K562 (cell line): Measurements from ENCODE around the gene CRY2. TPM values are rescaled to one million over a fixed set of nuclear protein-coding genes. Genes with fewer than 3 reads are reported as not detected.

ENCODE experiments used
- ATAC-seq: fragments of 200-7000 bp; cut with Tn5 transposase; 3 replicates; pipeline ENCODE4 v1.9.1; 2020; ENCODE audit warnings: moderate library complexity
- BruUV-seq: library from RNA; stranded (reverse); fragments of 400-500 nt; replicated peaks from 2 replicates; lab custom pipeline; 2021; lab: Mats Ljungman, UMichigan
- CTCF ChIA-PET: fragments of 300-600 bp; formaldehyde crosslinking; extraction: SDS; loops from one replicate; lab custom pipeline; 2021; ENCODE audit warnings: low intra/inter-chr PET ratio; lab: Yijun Ruan, JAX
- POLR2A ChIA-PET: fragments of 300-600, 350-650 bp; sonication (Branson Sonifier 250); formaldehyde crosslinking; extraction: SDS; loops from one replicate; lab custom pipeline; 2021; ENCODE audit warnings: antibody characterized with exemption, inconsistent platforms; lab: Yijun Ruan, JAX
- DNase-seq, 4 experiments: peaks; one replicate each; pipeline versions ENCODE4 v3.0.0 to v3.0.0-alpha.2; 2011 to 2018; ENCODE audit warnings: low spot score in 3 of 4, mixed read lengths in 3 of 4; ENCODE audit errors: extremely low read depth in 1 of 4
- FAIRE-seq: peaks from 2 replicates; lab custom pipeline; 2011; peaks lifted over from hg19 to GRCh38; lab: Jason Lieb, UNC
- H2AFZ ChIP-seq: 2 replicates; pipeline ENCODE4 v1.6.0; 2011; ENCODE audit warnings: low read depth, low read length, control low read depth, inconsistent platforms
- H3K27ac ChIP-seq: fragments of 200-600 bp; 3 replicates; pipeline ENCODE4 v1.8.0; 2011; ENCODE audit warnings: low read depth, mild to moderate bottlenecking, control low read depth, inconsistent platforms, low read length, moderate library complexity, mixed read lengths; ENCODE audit errors: extremely low read depth
- H3K27me3 ChIP-seq, 2 experiments: fragments of 300-600 bp in 1 of 2; 2 replicates in 1 of 2; 3 replicates in 1 of 2; pipeline versions ENCODE4 v1.6.0 to v1.8.0; 2011; ENCODE audit warnings: inconsistent platforms in 2 of 2, low read length in 2 of 2, mild to moderate bottlenecking in 1 of 2, mixed read lengths in 1 of 2, moderate library complexity in 1 of 2; ENCODE audit not compliant: control insufficient read depth in 2 of 2, insufficient read depth in 2 of 2
- H3K36me3 ChIP-seq: fragments of 300-600 bp; 3 replicates; pipeline ENCODE4 v1.8.0; 2011; ENCODE audit warnings: mild to moderate bottlenecking, low read length, inconsistent platforms; ENCODE audit not compliant: control insufficient read depth, insufficient read depth
- H3K4me1 ChIP-seq, 2 experiments: fragments of 200-600 bp in 1 of 2; replicated peaks in 1 of 2; 2 replicates in 1 of 2; 3 replicates in 1 of 2; pipeline versions ENCODE4 v1.5.1 to v1.8.0; 2011; ENCODE audit warnings: inconsistent platforms in 2 of 2, low read length in 2 of 2, mild to moderate bottlenecking in 1 of 2, mixed read lengths in 1 of 2, moderate library complexity in 1 of 2; ENCODE audit not compliant: control insufficient read depth in 2 of 2, insufficient read depth in 2 of 2
- H3K4me2 ChIP-seq: 2 replicates; pipeline ENCODE4 v1.6.1; 2011; ENCODE audit warnings: low read length, control low read depth, inconsistent platforms, mixed read lengths; ENCODE audit not compliant: insufficient read depth
- H3K4me3 ChIP-seq: fragments of 200-600 bp; sonication (generic), shearing (Covaris generic); 2 replicates; pipeline ENCODE4 v1.5.1; 2016; ENCODE audit warnings: control low read depth, inconsistent platforms
- H3K79me2 ChIP-seq: fragments of 200-600 bp; 3 replicates; pipeline ENCODE4 v1.8.0; 2011; ENCODE audit warnings: low read length, inconsistent platforms; ENCODE audit not compliant: control insufficient read depth, insufficient read depth
- H3K9ac ChIP-seq, 2 experiments: 2 replicates each; pipeline versions ENCODE4 v1.6.0 to v1.6.1; 2011; ENCODE audit warnings: low read depth in 2 of 2, low read length in 2 of 2, control low read depth in 1 of 2, inconsistent platforms in 1 of 2, mild to moderate bottlenecking in 1 of 2, mixed read lengths in 1 of 2; ENCODE audit not compliant: insufficient read depth in 1 of 2
- H3K9me1 ChIP-seq: one replicate; pipeline ENCODE4 v1.6.0; 2011; ENCODE audit warnings: inconsistent platforms, mild to moderate bottlenecking, low read length, moderate library complexity; ENCODE audit not compliant: control insufficient read depth, insufficient read depth
- H3K9me3 ChIP-seq: replicated peaks from 2 replicates; pipeline ENCODE4 v1.5.1; 2011; ENCODE audit warnings: low read depth, low read length, inconsistent platforms; ENCODE audit not compliant: control insufficient read depth, insufficient read depth
- H4K20me1 ChIP-seq: replicated peaks from 2 replicates; pipeline ENCODE4 v1.6.1; 2011; ENCODE audit warnings: low read length, inconsistent platforms, mixed read lengths; ENCODE audit not compliant: control insufficient read depth, insufficient read depth
- BRF2 ChIP-seq: IDR thresholded peaks from 3 replicates; pipeline ENCODE4 v1.6.1; 2011; ENCODE audit warnings: borderline replicate concordance, mild to moderate bottlenecking; ENCODE audit not compliant: insufficient read length, insufficient read depth
- E2F4 ChIP-seq: sonication (generic); formaldehyde crosslinking; IDR thresholded peaks from 2 replicates; pipeline ENCODE4 v1.8.0; 2022; ENCODE audit warnings: mild to moderate bottlenecking, low read depth, missing genetic modification reagents
- ESRRB ChIP-seq: fragments of 250-450 bp; sonication (Bioruptor Pico); IDR thresholded peaks from 2 replicates; pipeline ENCODE4 v1.5.0; 2020; ENCODE audit warnings: mild to moderate bottlenecking, moderate library complexity, borderline replicate concordance
- GTF2F1 ChIP-seq: IDR thresholded peaks from 2 replicates; pipeline ENCODE4 v1.6.1; 2011; ENCODE audit warnings: low read depth, low read length, improper control_type of control experiment
- NFRKB ChIP-seq: fragments of 450-650 bp; IDR thresholded peaks from 2 replicates; pipeline ENCODE4 v1.6.1; 2016; ENCODE audit warnings: low read depth
- NR2C1 ChIP-seq, 2 experiments: fragments of 450-650 bp; IDR thresholded peaks; 2 replicates each; pipeline ENCODE4 v1.6.1; 2017; ENCODE audit warnings: mild to moderate bottlenecking in 2 of 2, antibody characterized with exemption in 1 of 2, inconsistent platforms in 1 of 2, missing compliant biosample characterization in 1 of 2, missing genetic modification characterization in 1 of 2
- NUFIP1 ChIP-seq: fragments of 450-650 bp; IDR thresholded peaks from 2 replicates; pipeline ENCODE4 v1.6.1; 2018; ENCODE audit not compliant: partially characterized antibody
- PRMT5 ChIP-seq: sonication (generic); formaldehyde crosslinking; IDR thresholded peaks from 2 replicates; pipeline ENCODE4 v1.5.0; 2020; ENCODE audit warnings: missing genetic modification reagents
- SIN3A ChIP-seq, 2 experiments: fragments of 150-350 bp in 1 of 2; IDR thresholded peaks; 2 replicates each; pipeline ENCODE4 v1.6.1; 2011 to 2016; ENCODE audit warnings: borderline replicate concordance in 2 of 2, low read depth in 2 of 2, low read length in 2 of 2, mild to moderate bottlenecking in 2 of 2, moderate library complexity in 2 of 2; ENCODE audit not compliant: control insufficient read depth in 1 of 2
- ZEB2 ChIP-seq: fragments of 450-650 bp; IDR thresholded peaks from 2 replicates; pipeline ENCODE4 v1.6.1; 2016
- ZHX1 ChIP-seq: fragments of 150-350 bp; conservative IDR thresholded peaks from 2 replicates; pipeline ENCODE4 v1.6.1; 2014; ENCODE audit warnings: low read length
- ZNF354B ChIP-seq: fragments of 250-450 bp; sonication (Bioruptor Pico); IDR thresholded peaks from 2 replicates; pipeline ENCODE4 v1.4.0; 2020
- ZNF507 ChIP-seq: conservative IDR thresholded peaks from 2 replicates; pipeline ENCODE4 v1.6.1; 2017; ENCODE audit warnings: missing genetic modification characterization, missing compliant biosample characterization
- whole genome bisulfite sequencing: fragments of 100-300 bp; shearing (Covaris generic); methylation state at CpG from one replicate; pipeline ENCODE4 v1.1.6; 2016; ENCODE audit warnings: low coverage, mixed read lengths; ENCODE audit not compliant: insufficient coverage; ENCODE audit errors: missing lambda C conversion rate; 5-methylcytosine and 5-hydroxymethylcytosine counted together
- in situ Hi-C: fragments of 300-500 bp; cut with MboI; formaldehyde crosslinking; loops from 4 replicates; pipeline ENCODE4 v1.15.0; 2018; ENCODE audit warnings: inconsistent platforms, mixed read lengths
- intact Hi-C: fragments of 100-400 bp; cut with micrococcal nuclease; formaldehyde crosslinking; loops from 2 replicates; pipeline ENCODE4 v1.14.2; 2022
- polyA plus RNA-seq, 8 experiments: library from polyadenylated mRNA; depleted of rRNA in 4 of 8; stranded (reverse) in 5 of 8; unstranded in 3 of 8; fragments of >200 nt; fragmentation: Nextera tagmentation in 2 of 8; fragmentation: Illumina TruSeq in 1 of 8; extraction: Ambion mirVana in 2 of 8; extraction: Trizol in 1 of 8; gene quantifications; 2 replicates each; pipeline versions ENCODE4 v1.2.1 to v1.2.3, GENCODE V29; 2011 to 2014; ENCODE audit warnings: inconsistent platforms in 1 of 8, missing spikeins in 1 of 8
- total RNA-seq, 7 experiments: library from RNA; depleted of rRNA in 6 of 7; stranded (reverse); fragments of >200 nt in 6 of 7; fragmentation: Illumina TruSeq in 2 of 7; extraction: Trizol in 2 of 7; gene quantifications; 2 replicates each; pipeline versions ENCODE4 v1.2.1 to v1.2.3, GENCODE V29; 2011 to 2021; ENCODE audit warnings: low replicate concordance in 1 of 7

The CRY2 gene
- total and polyA plus RNA-seq, 9 of the 15 experiments (the other 6 are each of a cell fraction or from before 2014, with no cell fraction given), result 2.3 to 23.9 (median 14.8) TPM

GRCh38 chr11:45855308-45855707 lies 8.0 kb downstream of the CRY2 start:
- H3K36me3 ChIP-seq, result peaks cover 56% of the 10 kb centered on the region
- DNase-seq (no peak), ATAC-seq (no peak), FAIRE-seq (no peak)
- intact Hi-C loops (no loop called here), in situ Hi-C loops (no loop called here)
- H3K9ac ChIP-seq, result peak overlapping the region in 1 of 2 experiments; percentile 61; a peak in 1 of 4 replicates
- no peak overlapping the region for H2AFZ ChIP-seq
- no peaks in the 10 kb centered on the region for H3K9me3 ChIP-seq
- no peaks in the 10 kb centered on the region for H3K9me1 ChIP-seq
- peaks cover 7% of the 10 kb centered on the region for H4K20me1 ChIP-seq
- H3K4me2 ChIP-seq, result no peak overlapping the region
- POLR2A ChIA-PET, result interaction anchor here (1.0 to 1.2 kb wide), 2 partner anchors 10 to 25 kb away, joined by 3 read pairs; no protein-coding TSS in a partner anchor
- WGBS, result 58% methylated on average over 5 of the region's 5 CpGs
- H3K27me3 ChIP-seq, result no peaks in the 10 kb centered on the region
- peaks cover 0 to 4% of the 10 kb centered on the region in 2 experiments; a peak in 3 of 5 replicates for H3K4me1 ChIP-seq
- CTCF ChIA-PET, result no interaction called here
- H3K27ac ChIP-seq, result no peak overlapping the region
- peaks cover 44% of the 10 kb centered on the region for H3K79me2 ChIP-seq
- BruUV-seq, result no TSS peak
- TF ChIP-seq ZNF507 (tag) (no peak), ESRRB (CRISPR knock-in tag) (no peak), PRMT5 (CRISPR knock-in tag) (no peak), E2F4 (CRISPR knock-in tag) (no peak), GTF2F1 (no peak), BRF2 (no peak), NFRKB (no peak), NR2C1 (IDR thresholded peaks at IDR 0.05) (no peak), NR2C1 (tag; IDR thresholded peaks at IDR 0.05) (no peak), SIN3A (IDR thresholded peaks at IDR 0.05; ENCODE audit: borderline replicate concordance in 2 of 2, control insufficient read depth in 1 of 2, low read depth in 2 of 2, low read length in 2 of 2) (no peak), ZHX1 (no peak), ZEB2 (no peak), ZNF354B (CRISPR knock-in tag) (no peak), NUFIP1 (no peak)
- H3K4me3 ChIP-seq, result no peak overlapping the region
